HepG2 (cell line): Measurements from ENCODE around the gene ABHD17C. TPM values are rescaled to one million over a fixed set of nuclear protein-coding genes. Genes with fewer than 3 reads are reported as not detected.

Experiments
- CERS6 ChIP-seq: sonication (generic); formaldehyde crosslinking; IDR thresholded peaks from 2 replicates; pipeline ENCODE4 v1.5.0; 2020; ENCODE audit warnings: missing genetic modification reagents
- ERF ChIP-seq: IDR thresholded peaks from 2 replicates; pipeline ENCODE4 v1.6.1; 2018; ENCODE audit warnings: missing biosample characterization, missing genetic modification reagents
- GABPA ChIP-seq, 2 experiments: IDR thresholded peaks; 2 replicates each; pipeline ENCODE4 v1.6.1; 2011 to 2016; ENCODE audit warnings: low read depth in 2 of 2, low read length in 1 of 2, missing biosample characterization in 1 of 2, missing genetic modification characterization in 1 of 2
- GLMP ChIP-seq: sonication (generic); formaldehyde crosslinking; IDR thresholded peaks from 2 replicates; pipeline ENCODE4 v1.9.0; 2021; ENCODE audit warnings: missing genetic modification reagents, mild to moderate bottlenecking, borderline replicate concordance
- HMGA1 ChIP-seq: sonication (generic); formaldehyde crosslinking; conservative IDR thresholded peaks from 2 replicates; pipeline ENCODE4 v1.4.0; 2020; ENCODE audit warnings: missing genetic modification reagents
- HMGXB3 ChIP-seq: sonication (generic); formaldehyde crosslinking; IDR thresholded peaks from 2 replicates; pipeline ENCODE4 v1.4.0; 2020; ENCODE audit warnings: missing genetic modification reagents, borderline replicate concordance
- JDP2 ChIP-seq: sonication (generic); formaldehyde crosslinking; IDR thresholded peaks from 2 replicates; pipeline ENCODE4 v1.8.1; 2022; ENCODE audit warnings: missing genetic modification reagents, borderline replicate concordance
- PBX3 ChIP-seq: sonication (generic); formaldehyde crosslinking; IDR thresholded peaks from 2 replicates; pipeline ENCODE4 v1.8.1; 2023; ENCODE audit warnings: missing genetic modification reagents, inconsistent platforms, borderline replicate concordance
- SIN3B ChIP-seq: fragments of 150-350 bp; IDR thresholded peaks from 2 replicates; pipeline ENCODE4 v1.6.1; 2014; ENCODE audit warnings: low read length
- SNAPC2 ChIP-seq: sonication (generic); formaldehyde crosslinking; IDR thresholded peaks from 2 replicates; pipeline ENCODE4 v1.8.1; 2022; ENCODE audit warnings: mild to moderate bottlenecking, missing genetic modification reagents
- SRY ChIP-seq: sonication (generic); formaldehyde crosslinking; IDR thresholded peaks from 2 replicates; pipeline ENCODE4 v1.8.0; 2022; ENCODE audit warnings: mild to moderate bottlenecking, missing genetic modification reagents
- ZBTB10 ChIP-seq: sonication (generic); formaldehyde crosslinking; IDR thresholded peaks from 2 replicates; pipeline ENCODE4 v1.4.0; 2020; ENCODE audit warnings: missing genetic modification reagents, borderline replicate concordance
- ZNF672 ChIP-seq: sonication (generic); formaldehyde crosslinking; IDR thresholded peaks from 2 replicates; pipeline ENCODE4 v1.8.1; 2022; ENCODE audit warnings: missing genetic modification reagents
- ZNF720 ChIP-seq: sonication (generic); formaldehyde crosslinking; IDR thresholded peaks from 2 replicates; pipeline ENCODE4 v1.4.0; 2020; ENCODE audit warnings: missing genetic modification reagents
- polyA plus RNA-seq, 8 experiments: library from polyadenylated mRNA; depleted of rRNA in 3 of 8; stranded (reverse) in 7 of 8; unstranded in 1 of 8; fragments of >200 nt; fragmentation: Illumina TruSeq in 4 of 8; extraction: Trizol in 4 of 8; gene quantifications; 2 replicates each; pipeline versions ENCODE4 v1.2.1 to v1.2.3, GENCODE V29; 2011 to 2016; ENCODE audit warnings: low read depth in 4 of 8, missing spikeins in 1 of 8, mixed read lengths in 1 of 8; ENCODE audit not compliant: insufficient read depth in 1 of 8
- total RNA-seq, 5 experiments: library from RNA; depleted of rRNA; stranded (reverse); fragments of >200 nt; fragmentation: Illumina TruSeq; extraction: Trizol; gene quantifications; 2 replicates each; pipeline ENCODE4 v1.2.3, GENCODE V29; 2016; ENCODE audit warnings: low read depth in 1 of 5

ABHD17C gene
- total and polyA plus RNA-seq, 2 of the 13 experiments (the other 11 are each of a cell fraction or from before 2014, with no cell fraction given), result 2.9 to 3.9 TPM

- TF ChIP-seq HMGXB3 (CRISPR knock-in tag), result peak; percentile 91
- TF ChIP-seq SNAPC2, result peak; percentile 81; the same call in 1 of the 2 replicates
- no peak; the same call in 1 of the 2 replicates for TF ChIP-seq JDP2
- TF ChIP-seq ZBTB10 (CRISPR knock-in tag), result peak; percentile 85; the same call in 1 of the 2 replicates
- TF ChIP-seq SIN3B, result no peak
- peak; percentile 92 for TF ChIP-seq CERS6 (CRISPR knock-in tag)
- TF ChIP-seq ERF, result peak; percentile 99
- no peak for TF ChIP-seq ZNF672 (CRISPR knock-in tag)
- peak; percentile 91; the same call in 1 of the 2 replicates for TF ChIP-seq GLMP (CRISPR knock-in tag)
- no peak for TF ChIP-seq HMGA1 (CRISPR knock-in tag)
- TF ChIP-seq GABPA (IDR thresholded peaks at IDR 0.05; ENCODE audit: low read depth, low read length), result peak; percentile 63
- TF ChIP-seq GABPA (CRISPR knock-in tag; IDR thresholded peaks at IDR 0.05; ENCODE audit: low read depth), result peak; percentile 88
- TF ChIP-seq PBX3 (CRISPR knock-in tag), result peak; percentile 94
- 0 out of 2 replicates have a peak, but pooled peaks have one; percentile 44 for TF ChIP-seq ZNF720 (CRISPR knock-in tag)
- peak; percentile 98 for TF ChIP-seq SRY (CRISPR knock-in tag)
Observed at GRCh38 chr15:80780416-80781221, 85.5 kb downstream of the ABHD17C start (continued).
